Left cardiac atrium (tissue), 4 donors: ENCODE results near the gene IFRD2. TPM values are rescaled to one million over a fixed set of nuclear protein-coding genes. Genes with fewer than 3 reads are reported as not detected.
"Not testable (repeated sequence)": the region's sequence is repeated elsewhere in the genome, so short reads cannot be mapped to it uniquely, and the experiment has no call there.

Experiments
- ATAC-seq, 2 donors: fragments of 200-7000 bp; cut with Tn5 transposase; one replicate each; pipeline ENCODE4 v1.9.1; 2020; ENCODE audit warnings: mild to moderate bottlenecking in 2 of 2, moderate library complexity in 2 of 2
- DNase-seq: peaks from one replicate; pipeline ENCODE4 v3.0.0-alpha.2; 2020
- intact Hi-C, 2 donors: fragments of 100-400 bp; cut with DNase I; formaldehyde crosslinking; loops; one replicate each; pipeline versions ENCODE4 v1.14.1 to v1.15.1; 2022 to 2023
- total RNA-seq, 2 donors: library from RNA; stranded (reverse); fragmentation: NEBNext Ultra II Directional; extraction: Animal tissue kit (Norgen Biotek cat#: 25700); gene quantifications; one replicate each; pipeline ENCODE4 v1.2.1, GENCODE V29; 2021
- donor health status: DM: no; HTN: yes; CAD: no.
- donor health status: DM: no; HTN: yes; CAD: no; lungs with severe emphysema.
- donor health status: DM: yes; HTN: yes; CAD: no.
- donor health status: Dilated cardiomyopathy.

Gene IFRD2
- total RNA-seq, 2 donors from 2014 or later: 53.1 to 68.8 TPM

- ATAC-seq (no peak), DNase-seq (no peak)
- intact Hi-C loops: no loop called here
Measured at GRCh38 chr3:50293079-50293801, 1.0 kb upstream of the IFRD2 start.

GRCh38 chr3:50290161-50290641 is 2.0 kb downstream of the IFRD2 start:
- no peak for DNase-seq
- intact Hi-C loops: no loop called here
- no peak for ATAC-seq

- DNase-seq (no peak), ATAC-seq (no peak)
- intact Hi-C loops: no loop called here
Measured at GRCh38 chr3:50289130-50289529, 3.1 kb downstream of the IFRD2 start.

GRCh38 chr3:50288387-50289007 is 3.7 kb downstream of the IFRD2 start:
- ATAC-seq: no peak
- no peak for DNase-seq
- intact Hi-C loops: no loop called here

- DNase-seq (no peak), ATAC-seq (peak in 1 of 2 donors; percentile 58)
- intact Hi-C loops: no loop called here
Measured at GRCh38 chr3:50287262-50287661, 5.0 kb downstream of the IFRD2 start.

- no peak for DNase-seq
- peak in 1 of 2 donors; percentile 2 for ATAC-seq
Measured at GRCh38 chr3:50286322-50287227, 5.7 kb downstream of the IFRD2 start.

GRCh38 chr3:50284121-50284520 is 8.1 kb downstream of the IFRD2 start:
- DNase-seq, intact Hi-C loops, ATAC-seq: not testable (repeated sequence)

More at GRCh38 chr3:50286322-50287227, 5.7 kb downstream of the IFRD2 start:
- intact Hi-C loops: no loop called here

GRCh38 chr3:50279255-50280016 is 12.8 kb downstream of the IFRD2 start:
- DNase-seq (no peak), ATAC-seq (peak in 1 of 2 donors; percentile 3)
- intact Hi-C loops: no loop called here

- DNase-seq: no peak
- peak; percentile 73 to 86 for ATAC-seq
- intact Hi-C loops: no loop called here
Measured at GRCh38 chr3:50278880-50279224, 13.4 kb downstream of the IFRD2 start, which contains the start of gene LSMEM2. LSMEM2 (plus strand) TSS chr3:50279087; CDS start chr3:50279114, 27 bp downstream.

- ATAC-seq (peak; percentile 1 to 4), DNase-seq (no peak)
- intact Hi-C loops: no loop called here
Measured at GRCh38 chr3:50278123-50278879, 13.9 kb downstream of the IFRD2 start.

GRCh38 chr3:50276762-50277101 is 15.5 kb downstream of the IFRD2 start:
- no peak for ATAC-seq
- DNase-seq: no peak
- intact Hi-C loops: no loop called here

- intact Hi-C loops: loop anchor here in 1 of 2 donors (2.0 kb wide), 1 partner anchor 49 kb away; no protein-coding TSS in a partner anchor
- ATAC-seq: no peak
- no peak for DNase-seq
Measured at GRCh38 chr3:50275996-50276761, 16.1 kb downstream of the IFRD2 start.

- ATAC-seq (no peak), DNase-seq (no peak)
- intact Hi-C loops: loop anchor here in 1 of 2 donors (2.0 kb wide), 1 partner anchor 49 kb away; no protein-coding TSS in a partner anchor
Measured at GRCh38 chr3:50275141-50275995, 16.9 kb downstream of the IFRD2 start.

GRCh38 chr3:50274371-50275104 is 17.7 kb downstream of the IFRD2 start:
- ATAC-seq (peak; percentile 4 to 8), DNase-seq (peak; percentile 69)
- intact Hi-C loops: loop anchor here (2.0 to 5.0 kb wide), 4 partner anchors 48 to 152 kb away; partner anchors contain the start of genes GNAT1 (in 1 of the 2) and TUSC2 (in 1 of the 2)

GRCh38 chr3:50273689-50274065 is 18.6 kb downstream of the IFRD2 start:
- intact Hi-C loops: loop anchor here (2.0 to 5.0 kb wide), 5 partner anchors 47 to 151 kb away; partner anchors contain the start of genes GNAT1 (in 1 of the 2) and TUSC2 (in 1 of the 2)
- no peak for ATAC-seq
- DNase-seq: no peak
